ENCODE data around the gene IPO11. TPM values are rescaled to one million over a fixed set of nuclear protein-coding genes. Genes with fewer than 3 reads are reported as not detected.
A peak's percentile ranks its signal among the peaks of the same experiment; 100 is the strongest.

The IPO11 gene
- total and polyA plus RNA-seq, 2 of the 4 experiments (the other 2 are of a cell fraction) = 12.6 to 40.0 TPM

DNA sequence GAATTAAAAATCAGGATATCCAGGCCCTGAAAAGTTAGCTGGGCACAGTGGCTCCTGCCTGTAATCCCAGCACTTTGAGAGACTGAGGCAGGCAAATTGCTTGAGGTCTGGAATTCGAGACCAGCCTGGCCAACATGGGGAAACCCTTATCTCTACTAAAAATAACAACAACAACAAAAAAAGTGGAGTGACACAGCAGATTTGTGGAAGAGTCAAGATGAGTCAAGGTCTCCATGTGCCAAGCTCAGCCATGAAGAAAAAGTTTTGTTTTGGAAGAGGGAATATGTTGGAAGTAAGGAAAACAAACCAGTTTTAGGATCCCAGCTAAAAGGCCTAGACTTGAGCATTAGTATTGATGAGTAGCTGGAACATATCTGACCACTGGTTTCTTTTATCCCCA, 180.8 kb downstream of the IPO11 start:
- no peak overlapping the region for H3K4me2 ChIP-seq (ENCODE audit: low read depth, low read length)
- H3K14ac ChIP-seq (replicated peaks; ENCODE audit: low read depth, low read length) = 0 out of 2 replicates have a peak overlapping the region, but pooled peaks have one; percentile 1
- H4K91ac ChIP-seq (ENCODE audit: insufficient read depth, low read depth, low read length) = no peak overlapping the region
- no peaks in the 10 kb centered on the region for H3K79me1 ChIP-seq (ENCODE audit: low read depth in 1 of 2, low read length in 2 of 2)
- no peak overlapping the region for H2AK5ac ChIP-seq (ENCODE audit: low read depth, low read length)
- ChIA-PET CTCF (interaction anchor here (0.7 to 0.9 kb wide), 3 partner anchors 11 to 123 kb away, joined by 3 to 4 read pairs (median 3); no protein-coding TSS in a partner anchor), POLR2A (ENCODE audit: unreplicated experiment) (no interaction called here)
- no TSS peak for BruUV-seq (replicated peaks)
- H2BK120ac ChIP-seq (ENCODE audit: low read depth, low read length) = no peak overlapping the region
- H3K23ac ChIP-seq (ENCODE audit: low read depth, low read length) = no peak overlapping the region
- H2BK5ac ChIP-seq (ENCODE audit: low read depth, low read length, poor library complexity, severe bottlenecking) = no peak overlapping the region
- DNase-seq (peak; percentile 52), ATAC-seq (ENCODE audit: low read depth) (peak; percentile 44)
- no peaks in the 10 kb centered on the region for H3K27me3 ChIP-seq (ENCODE audit: control insufficient read depth, insufficient read depth, low read length)
- no peak overlapping the region for H2BK15ac ChIP-seq (ENCODE audit: low read depth, low read length)
- H2BK20ac ChIP-seq (ENCODE audit: low read depth, low read length) = no peak overlapping the region
- in situ Hi-C loops (cut with MboI; ENCODE audit: low sequenced_read_pairs) (no loop called here), intact Hi-C loops (cut with micrococcal nuclease) (no loop called here), dilution Hi-C loops (cut with HindIII; ENCODE audit: low sequenced_read_pairs, unreplicated experiment) (no loop called here)
- no peak overlapping the region for H3K18ac ChIP-seq (ENCODE audit: low read depth, low read length)
- H3K9me1 ChIP-seq (ENCODE audit: insufficient read depth, low read length) = no peaks in the 10 kb centered on the region; the same call in 1 of the 2 replicates
- H4K20me1 ChIP-seq (ENCODE audit: insufficient read depth, low read length) = no peaks in the 10 kb centered on the region
- TF ChIP-seq NFE2L2 (IDR thresholded peaks at IDR 0.05; ENCODE audit: low read depth, low read length) = peak; percentile 87
- TF ChIP-seq, protein P1, sequence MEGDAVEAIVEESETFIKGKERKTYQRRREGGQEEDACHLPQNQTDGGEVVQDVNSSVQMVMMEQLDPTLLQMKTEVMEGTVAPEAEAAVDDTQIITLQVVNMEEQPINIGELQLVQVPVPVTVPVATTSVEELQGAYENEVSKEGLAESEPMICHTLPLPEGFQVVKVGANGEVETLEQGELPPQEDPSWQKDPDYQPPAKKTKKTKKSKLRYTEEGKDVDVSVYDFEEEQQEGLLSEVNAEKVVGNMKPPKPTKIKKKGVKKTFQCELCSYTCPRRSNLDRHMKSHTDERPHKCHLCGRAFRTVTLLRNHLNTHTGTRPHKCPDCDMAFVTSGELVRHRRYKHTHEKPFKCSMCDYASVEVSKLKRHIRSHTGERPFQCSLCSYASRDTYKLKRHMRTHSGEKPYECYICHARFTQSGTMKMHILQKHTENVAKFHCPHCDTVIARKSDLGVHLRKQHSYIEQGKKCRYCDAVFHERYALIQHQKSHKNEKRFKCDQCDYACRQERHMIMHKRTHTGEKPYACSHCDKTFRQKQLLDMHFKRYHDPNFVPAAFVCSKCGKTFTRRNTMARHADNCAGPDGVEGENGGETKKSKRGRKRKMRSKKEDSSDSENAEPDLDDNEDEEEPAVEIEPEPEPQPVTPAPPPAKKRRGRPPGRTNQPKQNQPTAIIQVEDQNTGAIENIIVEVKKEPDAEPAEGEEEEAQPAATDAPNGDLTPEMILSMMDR (conservative IDR thresholded peaks at IDR 0.05; ENCODE audit: low read depth, low read length) = no peak
- H3K4me3 ChIP-seq (ENCODE audit: insufficient read depth, low read depth, low read length) = no peak overlapping the region
- no peak overlapping the region for H2AK9ac ChIP-seq (replicated peaks; ENCODE audit: low read depth, low read length, poor library complexity)
- H3K56ac ChIP-seq (ENCODE audit: extremely low read depth, insufficient read depth, low read length) = no peak overlapping the region
- H3K9ac ChIP-seq (ENCODE audit: low read depth, low read length) = no peak overlapping the region
- no peak overlapping the region for H4K5ac ChIP-seq (ENCODE audit: low read depth, low read length)
- H3K4ac ChIP-seq (ENCODE audit: low read depth, low read length) = no peak overlapping the region
- H2AFZ ChIP-seq (replicated peaks; ENCODE audit: low read length, poor library complexity) = no peak overlapping the region
- no CpG with 5 or more reads among the region's 1 CpG for WGBS, 2 experiments (ENCODE audit: extremely low coverage in 2 of 2, insufficient read length in 1 of 2)
- H3K4me1 ChIP-seq (ENCODE audit: control insufficient read depth, insufficient read depth, low read length) = peaks cover 2% of the 10 kb centered on the region; the same call in 1 of the 2 replicates
- H3K9me3 ChIP-seq (ENCODE audit: control insufficient read depth, insufficient read depth, low read length) = no peaks in the 10 kb centered on the region
- H3K36me3 ChIP-seq (ENCODE audit: control insufficient read depth, insufficient read depth, low read length) = no peaks in the 10 kb centered on the region
- no peak overlapping the region for H4K8ac ChIP-seq (ENCODE audit: low read depth in 2 of 2, low read length in 2 of 2)
- peak overlapping the region; percentile 35; the same call in 1 of the 2 replicates for H3K27ac ChIP-seq (ENCODE audit: insufficient read depth, low read length)

Data from IMR-90 (cell line).